Stimulated activated naive CD4-positive, alpha-beta T cell (primary cell): ENCODE measurements around the gene TRIP13.
"Not testable (repeated sequence)": the region's sequence is repeated elsewhere in the genome, so short reads cannot be mapped to it uniquely, and the experiment has no call there.

Experiments used
- DNase-seq, 6 experiments: peaks; one replicate each; lab custom pipeline; 2025; lab: John Stamatoyannopoulos, UW

TRIP13 gene

GRCh38 chr5:937151-937924 lies 44.7 kb downstream of the TRIP13 start:
- no peak for DNase-seq

DNA sequence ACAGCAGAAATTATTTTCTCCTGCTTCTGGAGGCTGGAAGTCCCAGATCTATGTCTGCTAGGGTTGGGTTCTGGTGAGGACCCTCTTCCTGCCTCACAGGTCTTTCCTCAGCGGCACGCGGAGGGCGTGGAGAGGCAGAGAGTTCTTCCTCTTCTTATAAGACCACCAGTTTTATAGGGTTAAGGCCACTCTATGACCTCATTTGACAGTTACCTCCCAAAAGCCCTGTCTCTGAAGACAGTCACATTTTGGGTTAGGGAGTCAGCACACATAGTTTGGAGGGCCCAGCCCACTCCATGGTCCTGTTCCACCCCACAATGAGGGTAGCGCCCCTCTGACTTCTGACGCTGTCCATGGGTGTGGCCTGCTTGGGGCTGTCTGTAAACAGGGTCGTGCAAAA lies 46.7 kb downstream of the TRIP13 start:
- DNase-seq = no peak

DNA sequence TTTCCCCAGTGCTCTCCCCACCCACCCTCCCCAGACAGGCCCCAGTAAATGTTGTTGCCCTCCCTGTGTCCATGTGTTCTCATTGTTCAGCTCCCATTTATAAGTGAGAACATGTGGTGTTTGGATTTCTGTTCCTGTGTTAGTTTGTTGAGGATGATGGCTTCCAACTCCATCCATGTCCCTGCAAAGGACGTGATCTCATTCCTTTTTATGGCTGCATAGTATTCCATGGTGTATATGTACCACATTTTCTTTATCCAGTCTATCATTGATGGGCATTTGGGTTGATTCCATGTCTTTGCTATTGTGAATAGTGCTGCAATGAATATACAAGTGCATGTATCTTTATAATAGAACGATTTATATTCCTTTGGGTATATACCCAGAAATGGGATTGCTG lies 48.1 kb downstream of the TRIP13 start:
- not testable (repeated sequence) for DNase-seq

- DNase-seq = no peak
These were observed 50.7 kb downstream of the TRIP13 start for GRCh38 chr5:943201-943917.

DNA sequence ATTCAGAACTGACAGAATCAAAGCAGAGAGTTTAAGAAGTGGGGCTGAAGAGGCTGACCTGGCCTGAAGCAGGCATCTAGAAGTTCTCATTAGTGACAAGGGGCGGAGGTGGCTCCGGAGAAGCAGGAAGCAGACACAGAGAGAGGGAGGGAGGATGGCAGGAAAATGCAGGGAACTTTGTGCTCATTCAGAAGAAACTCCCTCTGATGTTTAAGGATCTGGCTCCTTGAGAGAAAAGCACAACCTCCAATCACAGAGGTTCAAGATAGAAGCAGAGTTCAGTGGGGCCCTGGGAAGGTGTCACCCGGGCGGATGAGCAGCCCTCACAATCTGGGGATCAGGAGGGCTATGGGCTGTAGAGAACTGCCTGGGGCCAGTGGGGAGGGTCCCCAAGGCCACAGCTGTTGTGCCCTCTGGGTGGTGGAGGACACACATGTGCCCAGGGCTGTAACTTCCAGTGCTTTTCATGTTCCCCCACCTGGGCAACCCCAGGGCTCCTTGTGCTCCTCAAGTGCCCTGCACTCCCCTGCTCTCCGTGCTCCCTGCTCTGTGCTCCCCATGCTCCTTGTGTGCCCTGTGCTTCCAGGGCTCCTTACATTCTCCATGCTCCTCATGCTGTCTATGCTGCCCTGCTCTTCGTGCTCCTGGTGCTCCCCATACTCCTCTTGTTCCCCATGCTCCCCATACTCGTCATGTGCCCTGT lies 51.4 kb downstream of the TRIP13 start:
- DNase-seq = no peak

- DNase-seq = no peak
These were observed 51.9 kb downstream of the TRIP13 start for GRCh38 chr5:944621-944927.

DNA sequence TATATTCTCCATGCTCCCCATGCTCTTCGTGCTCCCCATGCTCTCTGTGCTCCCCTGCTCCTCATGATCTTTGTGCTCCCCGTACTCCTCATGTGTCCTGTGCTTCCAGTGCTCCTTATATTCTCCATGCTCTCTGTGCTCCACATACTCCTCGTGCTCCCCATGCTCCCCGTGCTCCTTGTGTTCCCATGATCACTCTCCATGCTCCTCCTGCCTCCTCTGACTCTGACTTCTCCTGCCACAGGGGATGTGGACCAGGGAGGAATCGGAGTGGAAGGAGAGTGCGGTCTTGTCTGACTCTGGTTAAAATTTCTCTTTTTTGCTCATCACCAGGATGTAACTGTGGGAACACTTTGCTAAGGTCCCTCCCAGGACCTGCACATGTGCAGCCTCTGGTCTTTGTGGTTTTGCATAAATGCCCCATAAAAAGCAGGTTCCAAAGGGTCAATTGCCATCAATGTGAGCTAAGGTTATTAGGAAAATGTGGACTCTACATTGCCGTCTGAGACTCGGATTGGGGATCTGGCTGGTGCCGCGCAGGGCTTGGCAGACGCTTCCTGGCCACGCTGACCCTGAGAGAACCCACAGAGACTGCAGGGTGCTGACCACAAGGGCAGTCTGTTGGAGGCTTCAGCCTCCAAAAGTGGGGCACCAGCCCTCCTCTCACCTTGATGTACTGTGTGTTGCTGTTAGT lies 52.5 kb downstream of the TRIP13 start:
- no peak for DNase-seq

DNA sequence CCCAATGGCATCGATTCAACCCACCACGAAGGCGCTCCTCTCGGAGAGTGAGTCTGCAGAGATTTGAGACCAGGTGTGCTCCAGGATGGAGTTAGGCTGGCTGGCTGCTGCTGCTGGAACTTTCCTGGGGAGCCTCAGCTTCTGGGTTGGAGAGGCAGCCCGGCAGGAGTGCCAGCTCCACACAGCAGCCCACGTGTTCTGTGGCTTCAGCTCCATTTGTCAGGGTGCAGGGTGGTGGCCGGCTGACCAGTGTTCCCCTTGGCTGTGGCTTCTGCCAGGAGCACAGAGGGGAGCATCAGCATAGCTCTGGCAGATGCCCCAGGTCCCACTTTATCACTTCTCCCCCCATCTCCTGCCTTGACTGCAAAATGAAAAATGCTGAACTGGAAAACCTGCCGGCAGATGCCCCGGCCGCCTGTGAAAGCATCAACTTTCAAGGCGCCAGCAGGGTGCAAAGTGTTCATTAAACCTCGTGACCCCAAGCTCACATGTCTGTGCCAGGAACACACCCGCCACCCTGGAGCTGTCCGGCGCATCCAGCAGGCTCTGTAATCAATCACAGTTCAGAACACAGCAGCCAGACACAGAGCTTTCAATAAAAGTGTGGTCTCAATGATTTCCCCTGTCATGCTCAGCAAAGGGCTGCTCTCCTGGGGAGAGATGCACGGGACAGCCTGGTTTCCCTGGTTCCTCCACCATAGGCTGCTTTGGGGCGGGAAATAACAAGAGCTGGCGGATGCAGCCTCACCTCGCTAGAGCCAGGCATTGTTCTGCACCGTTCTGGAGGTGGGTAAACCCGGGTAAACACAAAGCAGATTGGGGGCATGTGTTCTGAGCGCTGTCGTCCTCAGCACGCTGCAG lies 53.2 kb downstream of the TRIP13 start:
- no peak for DNase-seq

- no peak for DNase-seq
These were observed 54.3 kb downstream of the TRIP13 start for GRCh38 chr5:946720-947625.

DNA sequence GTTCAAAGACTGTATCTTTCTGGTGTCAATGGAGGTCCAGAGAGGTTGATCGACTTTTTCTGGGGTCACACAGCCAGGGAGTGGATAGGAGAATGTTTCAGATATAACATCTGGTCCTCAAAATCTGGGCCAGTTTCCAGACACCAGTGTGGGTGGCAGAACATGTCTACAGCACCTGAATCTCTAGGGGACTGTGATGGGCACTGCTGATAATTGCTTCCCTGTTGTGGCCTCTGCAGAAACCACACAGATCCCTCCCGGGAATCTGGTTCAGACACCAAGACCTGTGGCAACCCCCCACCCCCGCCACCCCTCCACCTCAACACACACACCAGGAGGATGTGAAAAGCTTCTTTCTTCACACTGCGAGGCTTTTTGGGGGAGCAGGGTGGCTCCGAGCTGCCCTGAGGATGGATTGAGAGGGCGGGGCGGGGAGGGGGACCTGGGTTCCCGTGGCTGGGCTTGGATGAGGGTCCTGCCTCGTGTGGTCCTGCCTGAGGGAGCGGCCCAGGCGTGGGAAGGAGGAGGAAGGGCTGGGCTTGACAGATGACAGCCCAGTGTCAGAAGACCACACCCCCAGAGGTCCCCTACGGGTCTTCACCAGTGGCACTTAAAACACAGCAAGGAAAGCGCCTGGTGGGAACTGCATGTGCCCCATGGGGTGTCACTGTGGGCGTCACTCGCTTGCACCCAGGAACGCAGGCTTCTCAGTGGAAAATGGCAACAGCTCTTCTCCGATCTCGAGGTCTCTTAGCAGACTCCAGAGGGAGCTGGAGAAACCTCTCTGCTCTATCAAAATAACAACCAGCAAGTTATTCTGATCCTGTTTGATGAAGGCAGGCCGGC lies 55.2 kb downstream of the TRIP13 start:
- no peak for DNase-seq

GRCh38 chr5:948472-949274 lies 56.0 kb downstream of the TRIP13 start:
- no peak for DNase-seq

DNA sequence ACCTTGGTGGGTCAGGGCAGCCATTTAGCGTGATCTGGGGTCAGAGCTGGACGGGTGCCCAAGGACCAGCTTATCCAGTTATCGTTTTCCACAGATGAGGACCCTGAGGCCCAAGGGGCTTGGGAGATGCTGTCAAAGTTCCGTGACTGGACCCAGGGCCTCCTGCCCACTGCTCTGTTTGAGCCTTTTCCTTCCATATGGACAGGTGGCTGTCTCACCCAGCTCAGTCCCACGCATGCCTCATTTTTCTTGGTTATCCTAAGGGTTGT lies 56.5 kb downstream of the TRIP13 start:
- no peak for DNase-seq

- DNase-seq = no peak
These were observed 57.3 kb downstream of the TRIP13 start for GRCh38 chr5:949815-950560.

GRCh38 chr5:951940-952596 lies 59.4 kb downstream of the TRIP13 start:
- DNase-seq = no peak

DNA sequence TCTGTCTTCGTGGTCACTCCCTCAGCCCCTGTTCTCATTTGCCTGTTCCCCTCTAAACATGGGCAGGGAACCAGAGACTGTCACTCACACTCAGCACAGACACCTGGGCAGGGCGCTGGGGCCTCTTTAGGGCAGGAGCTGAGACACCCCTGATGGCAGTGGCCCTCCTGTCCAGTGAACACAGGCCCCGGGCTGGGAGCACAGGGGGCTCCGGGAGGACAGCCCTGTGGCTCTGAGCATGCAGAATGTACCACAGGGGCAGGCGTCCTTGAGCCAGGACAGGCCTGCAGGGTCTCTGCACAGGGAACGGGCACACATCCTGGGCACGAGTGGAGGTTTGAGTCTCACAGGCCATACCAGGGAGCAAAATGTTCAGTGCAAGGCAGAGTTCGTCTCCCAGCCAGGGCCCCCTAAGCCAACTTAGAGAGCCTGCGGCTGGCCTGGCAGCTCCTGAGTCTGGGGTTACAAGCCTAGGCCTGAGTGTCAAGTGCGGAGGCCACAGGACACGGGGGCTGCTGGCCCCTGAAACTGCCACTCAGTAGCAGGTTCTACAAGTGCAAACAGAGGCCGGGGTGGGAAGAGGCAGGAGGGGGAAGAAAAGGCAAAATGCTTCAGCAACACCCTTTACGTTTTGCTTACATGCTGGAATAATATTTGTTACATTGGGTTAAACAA lies 60.0 kb downstream of the TRIP13 start:
- DNase-seq = no peak

GRCh38 chr5:953535-954449 lies 61.1 kb downstream of the TRIP13 start:
- DNase-seq = no peak
